Loucy (cell line): ENCODE measurements around the gene CAPS.

Experiments
- H2AFZ ChIP-seq: fragments of 200-600 bp; sonication (generic); 2 replicates; pipeline ENCODE4 v1.6.0; 2016; ENCODE audit warnings: antibody characterized with exemption, mild to moderate bottlenecking, low read length, moderate library complexity
- H3F3A ChIP-seq: fragments of 200-600 bp; 2 replicates; pipeline ENCODE4 v1.6.0; 2016; ENCODE audit warnings: antibody characterized with exemption, low read depth, mild to moderate bottlenecking
- H3K27me3 ChIP-seq: fragments of 200-600 bp; sonication (generic); 2 replicates; pipeline ENCODE4 v1.6.1; 2014; ENCODE audit warnings: low read length, mild to moderate bottlenecking; ENCODE audit not compliant: insufficient read depth, poor library complexity, severe bottlenecking
- H3K36me3 ChIP-seq: fragments of 200-600 bp; sonication (generic); 2 replicates; pipeline ENCODE4 v1.6.1; 2016; ENCODE audit warnings: low read length; ENCODE audit not compliant: insufficient read depth
- H3K4me1 ChIP-seq: fragments of 200-600 bp; sonication (generic); 2 replicates; pipeline ENCODE4 v1.5.1; 2014; ENCODE audit warnings: low read length, mild to moderate bottlenecking; ENCODE audit not compliant: insufficient read depth, poor library complexity, severe bottlenecking
- H3K4me2 ChIP-seq: fragments of 200-600 bp; sonication (generic); 2 replicates; pipeline ENCODE4 v1.6.0; 2014; ENCODE audit warnings: antibody characterized with exemption, low read length, low read depth, mild to moderate bottlenecking; ENCODE audit not compliant: poor library complexity, severe bottlenecking
- H3K4me3 ChIP-seq: fragments of 200-600 bp; sonication (generic); 2 replicates; pipeline ENCODE4 v1.5.1; 2014; ENCODE audit warnings: low read length, mild to moderate bottlenecking, mixed read lengths; ENCODE audit not compliant: poor library complexity, severe bottlenecking
- H3K79me2 ChIP-seq: fragments of 200-600 bp; sonication (generic); 2 replicates; pipeline ENCODE4 v1.6.1; 2014; ENCODE audit warnings: low read length; ENCODE audit not compliant: insufficient read depth
- H3K9ac ChIP-seq: fragments of 200-600 bp; sonication (generic); 2 replicates; pipeline ENCODE4 v1.6.0; 2014; ENCODE audit warnings: mild to moderate bottlenecking, low read depth, low read length, moderate library complexity; ENCODE audit not compliant: poor library complexity, severe bottlenecking
- H3K9me2 ChIP-seq: fragments of 200-600 bp; sonication (generic); replicated peaks from 2 replicates; pipeline ENCODE4 v1.6.1; 2016; ENCODE audit warnings: low read depth, low read length, mixed read lengths
- H3K9me3 ChIP-seq: fragments of 200-600 bp; sonication (generic); 2 replicates; pipeline ENCODE4 v1.6.1; 2014; ENCODE audit warnings: mild to moderate bottlenecking, antibody characterized with exemption, low read length, low read depth; ENCODE audit not compliant: insufficient read depth
- H4K20me1 ChIP-seq: fragments of 200-600 bp; sonication (generic); 2 replicates; pipeline ENCODE4 v1.6.0; 2014; ENCODE audit warnings: antibody characterized with exemption, low read length, mild to moderate bottlenecking; ENCODE audit not compliant: insufficient read depth, poor library complexity, severe bottlenecking
- EZH2phosphoT487 ChIP-seq: fragments of 200-600 bp; IDR thresholded peaks from 2 replicates; pipeline ENCODE4 v1.6.1; 2018; ENCODE audit warnings: antibody characterized with exemption, mild to moderate bottlenecking, moderate library complexity, borderline replicate concordance
- TF ChIP-seq, protein P1 (sequence below): fragments of 200-600 bp; sonication (generic); conservative IDR thresholded peaks from 2 replicates; pipeline ENCODE4 v1.5.1; 2014; ENCODE audit warnings: mild to moderate bottlenecking, antibody characterized with exemption, low read length

CAPS gene

DNA sequence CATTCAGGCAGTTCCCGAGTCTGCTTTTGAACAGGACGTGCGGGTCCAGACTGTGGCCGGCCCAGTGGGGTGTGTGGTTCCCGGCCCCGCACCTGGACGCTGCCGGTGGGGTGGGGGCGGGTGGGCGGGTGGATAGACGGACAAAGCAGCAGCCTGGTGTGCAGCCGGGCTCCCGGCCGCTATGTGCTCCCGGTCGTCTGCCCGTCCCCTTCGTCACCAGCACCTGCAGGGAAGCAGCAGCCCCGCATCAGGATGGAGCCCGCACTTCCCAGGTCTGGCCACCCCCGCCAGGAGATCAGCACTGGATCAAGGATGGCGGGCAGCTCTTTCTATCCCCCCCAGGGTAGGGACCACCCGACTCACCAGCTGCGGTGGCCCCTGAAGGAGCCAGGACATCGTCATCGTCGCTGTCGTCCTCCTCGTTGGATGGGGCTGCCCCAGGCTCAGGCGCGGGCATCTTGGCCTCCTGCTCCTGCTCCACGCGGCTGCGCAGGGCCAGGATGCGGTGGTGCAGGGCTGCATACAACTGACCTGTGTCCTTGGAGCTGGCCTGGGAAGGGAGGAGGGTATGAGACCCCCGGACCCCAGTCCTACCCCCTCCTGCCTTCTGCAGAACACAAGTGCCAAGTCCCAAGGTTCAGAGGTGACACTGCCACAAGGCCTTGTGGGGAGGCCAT, 3.5 kb downstream of the CAPS start:
- Histone ChIP-seq H2AFZ (no peak overlapping the region), H3K9ac (no peak overlapping the region), H3K4me3 (no peak overlapping the region), H3K36me3 (peaks cover 66% of the 10 kb centered on the region; the same call in 1 of the 2 replicates), H3K9me2 (no peaks in the 10 kb centered on the region), H3K4me1 (no peaks in the 10 kb centered on the region), H3K27me3 (no peaks in the 10 kb centered on the region), H3K79me2 (no peaks in the 10 kb centered on the region), H4K20me1 (no peaks in the 10 kb centered on the region), H3F3A (no peaks in the 10 kb centered on the region), H3K9me3 (no peaks in the 10 kb centered on the region), H3K4me2 (no peak overlapping the region)
- TF ChIP-seq, protein P1, sequence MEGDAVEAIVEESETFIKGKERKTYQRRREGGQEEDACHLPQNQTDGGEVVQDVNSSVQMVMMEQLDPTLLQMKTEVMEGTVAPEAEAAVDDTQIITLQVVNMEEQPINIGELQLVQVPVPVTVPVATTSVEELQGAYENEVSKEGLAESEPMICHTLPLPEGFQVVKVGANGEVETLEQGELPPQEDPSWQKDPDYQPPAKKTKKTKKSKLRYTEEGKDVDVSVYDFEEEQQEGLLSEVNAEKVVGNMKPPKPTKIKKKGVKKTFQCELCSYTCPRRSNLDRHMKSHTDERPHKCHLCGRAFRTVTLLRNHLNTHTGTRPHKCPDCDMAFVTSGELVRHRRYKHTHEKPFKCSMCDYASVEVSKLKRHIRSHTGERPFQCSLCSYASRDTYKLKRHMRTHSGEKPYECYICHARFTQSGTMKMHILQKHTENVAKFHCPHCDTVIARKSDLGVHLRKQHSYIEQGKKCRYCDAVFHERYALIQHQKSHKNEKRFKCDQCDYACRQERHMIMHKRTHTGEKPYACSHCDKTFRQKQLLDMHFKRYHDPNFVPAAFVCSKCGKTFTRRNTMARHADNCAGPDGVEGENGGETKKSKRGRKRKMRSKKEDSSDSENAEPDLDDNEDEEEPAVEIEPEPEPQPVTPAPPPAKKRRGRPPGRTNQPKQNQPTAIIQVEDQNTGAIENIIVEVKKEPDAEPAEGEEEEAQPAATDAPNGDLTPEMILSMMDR: no peak
- no peak for TF ChIP-seq EZH2phosphoT487

DNA sequence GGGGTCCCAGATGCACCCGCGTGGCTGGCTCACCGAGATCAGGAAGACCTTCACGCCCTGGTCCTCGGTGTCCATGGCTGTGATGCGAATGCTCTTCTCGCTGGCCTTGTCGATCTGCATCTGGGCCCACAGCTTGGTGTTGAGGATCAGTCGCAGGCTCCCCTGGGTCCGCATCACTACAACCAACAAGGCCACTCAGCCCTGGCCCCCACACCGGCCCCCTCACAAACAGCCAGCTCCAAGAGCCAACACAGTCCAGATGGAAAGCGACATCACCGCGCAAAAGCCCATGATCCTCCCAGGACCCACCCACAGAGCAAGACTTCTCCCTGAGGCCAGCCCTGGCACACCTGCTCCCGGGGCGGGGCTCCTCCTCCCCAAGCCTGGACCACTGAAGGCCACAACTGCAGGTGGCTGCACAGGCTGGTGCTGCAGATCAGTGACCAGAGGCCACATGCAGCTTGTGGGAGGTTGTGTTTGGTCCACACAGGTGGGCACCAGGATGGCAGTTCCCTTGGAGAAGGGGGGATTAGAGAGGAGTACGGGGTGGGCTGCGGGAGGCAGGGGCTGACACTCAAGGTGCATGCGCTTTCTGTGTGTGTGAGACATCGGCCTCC, 4.5 kb downstream of the CAPS start:
- Histone ChIP-seq H3K4me2 (no peak overlapping the region), H3K36me3 (peaks cover 75% of the 10 kb centered on the region; the same call in 1 of the 2 replicates), H4K20me1 (no peaks in the 10 kb centered on the region), H3K9me2 (no peaks in the 10 kb centered on the region), H3K9me3 (no peaks in the 10 kb centered on the region), H2AFZ (no peak overlapping the region), H3K9ac (no peak overlapping the region), H3K79me2 (no peaks in the 10 kb centered on the region), H3K4me3 (no peak overlapping the region), H3F3A (no peaks in the 10 kb centered on the region), H3K27me3 (no peaks in the 10 kb centered on the region), H3K4me1 (no peaks in the 10 kb centered on the region)
- TF ChIP-seq, protein P1: no peak
- no peak for TF ChIP-seq EZH2phosphoT487

DNA sequence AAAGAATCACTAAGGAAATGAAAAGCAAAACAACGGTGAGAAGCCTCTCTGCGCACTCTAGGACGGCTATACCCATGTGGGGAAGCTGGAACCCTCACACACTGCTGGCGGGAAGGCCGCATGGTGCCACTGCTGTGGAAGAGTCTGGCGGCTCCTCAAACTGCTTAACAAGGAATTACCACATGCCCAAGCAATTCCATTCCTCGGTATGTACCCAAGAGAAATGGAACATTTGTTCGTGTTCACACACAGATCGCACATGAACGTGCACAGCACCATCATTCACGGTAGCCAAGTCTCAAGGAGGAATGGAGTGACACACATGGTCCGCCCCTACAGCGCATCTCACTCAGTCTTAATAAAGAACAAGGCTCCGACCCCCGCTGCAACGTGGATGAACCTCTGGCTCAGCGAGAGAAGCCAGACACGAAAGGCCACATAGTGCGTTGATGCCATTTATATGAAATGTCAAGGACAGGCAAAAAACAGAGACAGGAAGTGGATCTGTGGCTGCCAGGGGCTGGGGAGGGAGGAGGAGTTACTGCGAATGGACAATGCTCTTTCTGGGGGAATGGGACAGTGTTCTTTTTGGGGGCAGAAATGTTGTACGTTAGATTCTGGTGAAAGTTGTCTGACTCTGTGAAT, 7.6 kb downstream of the CAPS start:
- H3K27me3 ChIP-seq: no peaks in the 10 kb centered on the region
- peaks cover 96% of the 10 kb centered on the region; the same call in 1 of the 2 replicates for H3K36me3 ChIP-seq
- no peaks in the 10 kb centered on the region for H3K9me3 ChIP-seq
- TF ChIP-seq, protein P1: no peak
- no peak for TF ChIP-seq EZH2phosphoT487
- no peak overlapping the region for H3K4me3 ChIP-seq
- H3K9ac ChIP-seq: no peak overlapping the region
- H3F3A ChIP-seq: no peaks in the 10 kb centered on the region
- H2AFZ ChIP-seq: no peak overlapping the region
- no peaks in the 10 kb centered on the region for H3K79me2 ChIP-seq
- H4K20me1 ChIP-seq: no peaks in the 10 kb centered on the region
- H3K4me1 ChIP-seq: no peaks in the 10 kb centered on the region
- H3K9me2 ChIP-seq: no peaks in the 10 kb centered on the region
- H3K4me2 ChIP-seq: no peak overlapping the region
